WTC11 (cell line): ENCODE data around the gene INMT.

ENCODE experiments used
- KAT7 ChIP-seq: sonication (generic); formaldehyde crosslinking; IDR thresholded peaks from 2 replicates; pipeline ENCODE4 v1.8.1; 2023; ENCODE audit warnings: missing genetic modification reagents, mild to moderate bottlenecking, borderline replicate concordance
- NR2C2 ChIP-seq: sonication (generic); formaldehyde crosslinking; IDR thresholded peaks from 2 replicates; pipeline ENCODE4 v1.8.0; 2022; ENCODE audit warnings: mild to moderate bottlenecking, missing genetic modification reagents
- PRRX2 ChIP-seq: fragments of 250-450 bp; sonication (Bioruptor Pico); IDR thresholded peaks from 2 replicates; pipeline ENCODE4 v1.8.0; 2021; ENCODE audit warnings: mild to moderate bottlenecking
- TF ChIP-seq, protein P1 (sequence below): sonication (generic); formaldehyde crosslinking; IDR thresholded peaks from 2 replicates; pipeline ENCODE4 v1.8.1; 2023; ENCODE audit warnings: mild to moderate bottlenecking, moderate library complexity, missing genetic modification reagents
- TF ChIP-seq, protein P2 (sequence below): fragments of 200-600 bp; IDR thresholded peaks from 2 replicates; pipeline ENCODE4 v1.8.0; 2022; ENCODE audit warnings: antibody characterized with exemption
- TF ChIP-seq, protein P3 (sequence below): sonication (generic); formaldehyde crosslinking; IDR thresholded peaks from 2 replicates; pipeline ENCODE4 v1.8.0; 2022; ENCODE audit warnings: mild to moderate bottlenecking, missing genetic modification reagents

DNA sequence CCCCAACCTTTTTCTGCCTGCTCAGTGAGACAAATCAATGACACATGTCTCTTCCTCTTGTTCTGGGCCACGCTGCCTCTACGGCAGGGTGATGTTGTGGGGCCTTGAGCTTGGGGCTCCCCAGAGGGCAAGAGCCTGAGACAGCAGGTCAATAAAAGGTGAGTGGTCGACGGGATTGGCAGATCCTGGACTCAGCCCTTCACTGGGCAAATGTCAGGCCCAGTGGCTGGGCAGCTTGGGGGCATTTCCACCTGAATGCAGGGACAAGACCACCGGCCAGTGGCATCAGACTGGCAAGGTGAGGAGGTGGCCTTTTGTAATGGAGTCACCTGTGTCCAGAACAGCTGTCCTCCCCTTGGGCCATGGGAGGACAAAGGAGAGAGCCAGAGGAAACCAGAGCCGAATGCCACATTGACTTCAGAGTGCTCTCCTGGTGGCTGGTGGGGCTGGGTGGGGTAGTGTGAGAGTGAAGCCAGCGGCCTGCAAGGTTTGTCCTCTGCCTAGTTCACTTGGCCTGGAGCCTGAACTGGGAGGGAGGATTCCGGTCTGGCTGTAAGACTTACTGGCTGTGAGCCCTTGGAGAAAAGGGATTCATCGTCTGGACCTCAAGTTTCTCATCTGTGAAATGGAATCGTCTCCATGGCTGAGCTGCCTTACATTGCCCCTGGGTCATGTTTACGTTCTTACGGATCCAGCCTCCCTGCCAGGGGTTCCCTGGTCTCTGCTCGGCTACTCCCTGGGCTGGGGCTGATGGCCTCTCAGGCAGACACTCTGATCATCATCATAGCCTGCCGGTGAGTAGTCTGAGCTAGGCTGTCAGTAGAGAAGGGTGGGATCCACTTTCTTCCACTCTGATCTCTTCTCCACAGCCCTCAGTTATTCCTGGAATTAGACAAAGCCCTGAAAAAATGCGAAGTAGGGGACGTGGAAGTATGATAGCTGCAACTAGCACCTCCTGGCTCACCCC lies 44.3 kb upstream of the INMT start:
- TF ChIP-seq KAT7 (CRISPR knock-in tag), result no peak
- TF ChIP-seq, protein P1, sequence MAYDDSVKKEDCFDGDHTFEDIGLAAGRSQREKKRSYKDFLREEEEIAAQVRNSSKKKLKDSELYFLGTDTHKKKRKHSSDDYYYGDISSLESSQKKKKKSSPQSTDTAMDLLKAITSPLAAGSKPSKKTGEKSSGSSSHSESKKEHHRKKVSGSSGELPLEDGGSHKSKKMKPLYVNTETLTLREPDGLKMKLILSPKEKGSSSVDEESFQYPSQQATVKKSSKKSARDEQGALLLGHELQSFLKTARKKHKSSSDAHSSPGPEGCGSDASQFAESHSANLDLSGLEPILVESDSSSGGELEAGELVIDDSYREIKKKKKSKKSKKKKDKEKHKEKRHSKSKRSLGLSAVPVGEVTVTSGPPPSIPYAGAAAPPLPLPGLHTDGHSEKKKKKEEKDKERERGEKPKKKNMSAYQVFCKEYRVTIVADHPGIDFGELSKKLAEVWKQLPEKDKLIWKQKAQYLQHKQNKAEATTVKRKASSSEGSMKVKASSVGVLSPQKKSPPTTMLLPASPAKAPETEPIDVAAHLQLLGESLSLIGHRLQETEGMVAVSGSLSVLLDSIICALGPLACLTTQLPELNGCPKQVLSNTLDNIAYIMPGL (CRISPR knock-in tag), result no peak
- no peak for TF ChIP-seq PRRX2 (CRISPR knock-in tag)
- TF ChIP-seq NR2C2 (CRISPR knock-in tag), result no peak
- TF ChIP-seq, protein P2, sequence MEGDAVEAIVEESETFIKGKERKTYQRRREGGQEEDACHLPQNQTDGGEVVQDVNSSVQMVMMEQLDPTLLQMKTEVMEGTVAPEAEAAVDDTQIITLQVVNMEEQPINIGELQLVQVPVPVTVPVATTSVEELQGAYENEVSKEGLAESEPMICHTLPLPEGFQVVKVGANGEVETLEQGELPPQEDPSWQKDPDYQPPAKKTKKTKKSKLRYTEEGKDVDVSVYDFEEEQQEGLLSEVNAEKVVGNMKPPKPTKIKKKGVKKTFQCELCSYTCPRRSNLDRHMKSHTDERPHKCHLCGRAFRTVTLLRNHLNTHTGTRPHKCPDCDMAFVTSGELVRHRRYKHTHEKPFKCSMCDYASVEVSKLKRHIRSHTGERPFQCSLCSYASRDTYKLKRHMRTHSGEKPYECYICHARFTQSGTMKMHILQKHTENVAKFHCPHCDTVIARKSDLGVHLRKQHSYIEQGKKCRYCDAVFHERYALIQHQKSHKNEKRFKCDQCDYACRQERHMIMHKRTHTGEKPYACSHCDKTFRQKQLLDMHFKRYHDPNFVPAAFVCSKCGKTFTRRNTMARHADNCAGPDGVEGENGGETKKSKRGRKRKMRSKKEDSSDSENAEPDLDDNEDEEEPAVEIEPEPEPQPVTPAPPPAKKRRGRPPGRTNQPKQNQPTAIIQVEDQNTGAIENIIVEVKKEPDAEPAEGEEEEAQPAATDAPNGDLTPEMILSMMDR, result no peak
- TF ChIP-seq, protein P3, sequence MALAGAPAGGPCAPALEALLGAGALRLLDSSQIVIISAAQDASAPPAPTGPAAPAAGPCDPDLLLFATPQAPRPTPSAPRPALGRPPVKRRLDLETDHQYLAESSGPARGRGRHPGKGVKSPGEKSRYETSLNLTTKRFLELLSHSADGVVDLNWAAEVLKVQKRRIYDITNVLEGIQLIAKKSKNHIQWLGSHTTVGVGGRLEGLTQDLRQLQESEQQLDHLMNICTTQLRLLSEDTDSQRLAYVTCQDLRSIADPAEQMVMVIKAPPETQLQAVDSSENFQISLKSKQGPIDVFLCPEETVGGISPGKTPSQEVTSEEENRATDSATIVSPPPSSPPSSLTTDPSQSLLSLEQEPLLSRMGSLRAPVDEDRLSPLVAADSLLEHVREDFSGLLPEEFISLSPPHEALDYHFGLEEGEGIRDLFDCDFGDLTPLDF (CRISPR knock-in tag), result no peak
